ENCODE results near the gene PPP2R2D. TPM values are rescaled to one million over a fixed set of nuclear protein-coding genes. Genes with fewer than 3 reads are reported as not detected.

PPP2R2D gene
- total RNA-seq, 1 experiment from 2014 or later = 23.5 TPM

DNA sequence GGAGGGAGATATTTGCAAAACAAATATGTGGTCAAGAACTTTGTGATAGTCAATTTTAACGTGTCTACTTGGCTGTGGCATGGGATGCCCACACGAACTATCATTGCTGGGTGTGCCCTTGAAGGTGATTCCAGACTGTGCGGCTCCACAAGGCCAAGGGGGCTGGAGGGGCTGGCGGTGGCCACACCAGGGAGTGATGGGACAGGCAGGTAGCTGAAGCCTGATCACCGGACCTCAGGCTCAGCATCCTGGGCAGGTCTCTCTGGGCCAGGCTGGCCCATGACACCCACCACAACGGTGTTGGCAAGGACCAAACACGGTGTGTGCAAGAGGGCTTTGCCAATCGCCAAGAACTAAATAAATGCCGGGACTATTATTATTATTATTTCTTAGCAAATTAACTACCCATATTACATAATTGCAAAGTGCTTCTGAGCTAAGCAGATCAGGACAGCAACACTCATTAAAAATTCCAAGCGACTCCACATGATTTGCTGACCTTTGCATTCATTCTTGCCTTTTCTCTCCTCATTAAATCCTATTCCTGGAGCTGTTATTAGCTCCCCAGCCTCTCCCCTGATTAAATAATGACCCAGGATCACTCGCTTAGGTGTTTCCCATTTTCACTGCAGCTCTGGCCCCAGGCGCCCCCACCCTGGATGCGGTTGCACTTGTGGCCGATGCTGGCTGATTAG lies 35.4 kb upstream of the PPP2R2D start:
- intact Hi-C loops (cut with micrococcal nuclease; ENCODE audit: unreplicated experiment) = no loop called here
- no peak overlapping the region for H3K27ac ChIP-seq
- no peaks in the 10 kb centered on the region for H3K9me2 ChIP-seq (ENCODE audit: insufficient read depth)
- no peaks in the 10 kb centered on the region for H4K20me1 ChIP-seq (ENCODE audit: insufficient read depth)
- ChIA-PET CTCF (no interaction called here), POLR2A (ENCODE audit: unreplicated experiment) (no interaction called here)
- H3K36me3 ChIP-seq (ENCODE audit: low read depth) = no peaks in the 10 kb centered on the region
- H3K4me1 ChIP-seq (replicated peaks; ENCODE audit: insufficient read depth) = no peaks in the 10 kb centered on the region
- H2AFZ ChIP-seq = no peak overlapping the region
- peaks cover 84% of the 10 kb centered on the region for H3K27me3 ChIP-seq (ENCODE audit: insufficient read depth, low read depth)
- no peaks in the 10 kb centered on the region for H3K79me2 ChIP-seq (ENCODE audit: low read depth)
- no peak overlapping the region for H3K4me3 ChIP-seq
- no peaks in the 10 kb centered on the region for H3K9me3 ChIP-seq (ENCODE audit: insufficient read depth, low read depth)
- DNase-seq = no peak
- no TSS peak for BruUV-seq (replicated peaks)
- no peaks in the 10 kb centered on the region for H3F3A ChIP-seq (ENCODE audit: insufficient read depth, low read depth)
- TF ChIP-seq CTCF (conservative IDR thresholded peaks at IDR 0.05) (no peak), EZH2 (IDR thresholded peaks at IDR 0.05; ENCODE audit: low read depth) (no peak)
- H3K4me2 ChIP-seq = no peak overlapping the region

DNA sequence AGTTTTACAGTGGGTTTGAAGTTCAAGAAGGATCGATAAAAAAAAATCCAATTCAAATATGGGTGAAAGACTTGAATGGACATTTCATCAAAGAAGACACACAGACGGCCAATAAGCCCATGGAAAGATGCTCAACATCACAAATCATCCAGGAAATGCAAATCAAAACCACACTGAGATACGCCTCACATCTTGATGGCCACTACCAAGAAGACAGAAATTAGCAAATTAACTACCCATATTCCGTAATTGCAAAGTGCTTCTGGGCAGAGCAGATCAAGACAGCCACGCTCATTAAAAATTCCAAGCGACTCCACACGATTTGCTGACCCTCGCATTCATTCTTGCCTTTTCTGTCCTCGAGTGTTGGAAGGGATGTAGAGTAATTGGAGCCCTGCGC lies 34.1 kb upstream of the PPP2R2D start:
- BruUV-seq (replicated peaks) = no TSS peak
- no peaks in the 10 kb centered on the region for H3F3A ChIP-seq (ENCODE audit: insufficient read depth, low read depth)
- no peak overlapping the region for H2AFZ ChIP-seq
- no peak for TF ChIP-seq CTCF (conservative IDR thresholded peaks at IDR 0.05)
- TF ChIP-seq EZH2 (IDR thresholded peaks at IDR 0.05; ENCODE audit: low read depth) = no peak
- H3K27me3 ChIP-seq (ENCODE audit: insufficient read depth, low read depth) = peaks cover 85% of the 10 kb centered on the region
- ChIA-PET CTCF (no interaction called here), POLR2A (ENCODE audit: unreplicated experiment) (no interaction called here)
- no peaks in the 10 kb centered on the region for H3K9me2 ChIP-seq (ENCODE audit: insufficient read depth)
- intact Hi-C loops (cut with micrococcal nuclease; ENCODE audit: unreplicated experiment) = no loop called here
- no peak overlapping the region for H3K27ac ChIP-seq
- H3K9me3 ChIP-seq (ENCODE audit: insufficient read depth, low read depth) = no peaks in the 10 kb centered on the region
- H3K79me2 ChIP-seq (ENCODE audit: low read depth) = no peaks in the 10 kb centered on the region
- H3K4me2 ChIP-seq = no peak overlapping the region
- no peaks in the 10 kb centered on the region for H3K4me1 ChIP-seq (replicated peaks; ENCODE audit: insufficient read depth)
- DNase-seq = no peak
- H3K36me3 ChIP-seq (ENCODE audit: low read depth) = no peaks in the 10 kb centered on the region
- no peaks in the 10 kb centered on the region for H4K20me1 ChIP-seq (ENCODE audit: insufficient read depth)
- no peak overlapping the region for H3K4me3 ChIP-seq

- no peaks in the 10 kb centered on the region for H3K36me3 ChIP-seq (ENCODE audit: low read depth)
- no peak overlapping the region for H3K27ac ChIP-seq
- H4K20me1 ChIP-seq (ENCODE audit: insufficient read depth) = no peaks in the 10 kb centered on the region
- H3K9me2 ChIP-seq (ENCODE audit: insufficient read depth) = no peaks in the 10 kb centered on the region
- no peaks in the 10 kb centered on the region for H3K79me2 ChIP-seq (ENCODE audit: low read depth)
- H3K4me2 ChIP-seq = no peak overlapping the region
- H3K4me3 ChIP-seq = no peak overlapping the region
- no peak for DNase-seq
- no peaks in the 10 kb centered on the region for H3K4me1 ChIP-seq (replicated peaks; ENCODE audit: insufficient read depth)
- H3K9me3 ChIP-seq (ENCODE audit: insufficient read depth, low read depth) = no peaks in the 10 kb centered on the region
- no TSS peak for BruUV-seq (replicated peaks)
- TF ChIP-seq CTCF (conservative IDR thresholded peaks at IDR 0.05) (no peak), EZH2 (IDR thresholded peaks at IDR 0.05; ENCODE audit: low read depth) (no peak)
- no peaks in the 10 kb centered on the region for H3F3A ChIP-seq (ENCODE audit: insufficient read depth, low read depth)
- ChIA-PET CTCF (no interaction called here), POLR2A (ENCODE audit: unreplicated experiment) (no interaction called here)
- intact Hi-C loops (cut with micrococcal nuclease; ENCODE audit: unreplicated experiment) = no loop called here
- no peak overlapping the region for H2AFZ ChIP-seq
- peaks cover 82% of the 10 kb centered on the region for H3K27me3 ChIP-seq (ENCODE audit: insufficient read depth, low read depth)
These were observed 32.4 kb upstream of the PPP2R2D start for GRCh38 chr10:131868436-131868835.

All from PC-9 (cell line).